GM12801 (cell line): ENCODE data around the gene LAMB1.

Experiments
- TF ChIP-seq, protein P1 (sequence below): IDR thresholded peaks from one replicate; pipeline ENCODE4 v1.5.1; 2011; ENCODE audit warnings: control low read depth; ENCODE audit not compliant: insufficient read length; ENCODE audit errors: extremely low read depth

The LAMB1 gene

DNA sequence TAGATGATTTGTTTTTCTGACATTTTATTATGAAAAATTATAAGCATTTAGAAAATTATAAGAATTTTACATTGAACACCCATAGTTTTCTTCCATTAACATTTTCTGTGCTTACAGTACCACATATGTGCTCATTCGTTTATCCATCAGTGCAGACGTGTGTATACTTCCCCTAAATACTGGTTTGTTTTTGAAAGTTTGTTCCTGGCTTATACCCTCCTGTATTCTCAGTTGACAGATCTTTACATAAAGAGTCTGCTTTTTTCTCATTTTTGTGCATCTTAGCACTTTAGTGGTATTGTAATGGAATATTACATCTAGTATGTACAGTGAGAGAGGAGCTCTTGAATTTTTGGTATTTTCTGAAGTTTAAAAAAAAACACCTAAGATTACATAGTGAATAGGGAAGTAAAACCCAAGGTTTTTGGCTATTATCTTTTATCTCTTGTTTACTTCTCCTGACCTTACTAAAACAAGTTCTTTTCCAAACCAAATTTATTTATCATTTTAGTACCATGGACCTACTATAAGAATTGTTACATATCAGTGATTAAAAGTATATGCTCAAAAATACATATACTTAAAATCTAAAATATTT lies 103.9 kb downstream of the LAMB1 start:
- TF ChIP-seq, protein P1, sequence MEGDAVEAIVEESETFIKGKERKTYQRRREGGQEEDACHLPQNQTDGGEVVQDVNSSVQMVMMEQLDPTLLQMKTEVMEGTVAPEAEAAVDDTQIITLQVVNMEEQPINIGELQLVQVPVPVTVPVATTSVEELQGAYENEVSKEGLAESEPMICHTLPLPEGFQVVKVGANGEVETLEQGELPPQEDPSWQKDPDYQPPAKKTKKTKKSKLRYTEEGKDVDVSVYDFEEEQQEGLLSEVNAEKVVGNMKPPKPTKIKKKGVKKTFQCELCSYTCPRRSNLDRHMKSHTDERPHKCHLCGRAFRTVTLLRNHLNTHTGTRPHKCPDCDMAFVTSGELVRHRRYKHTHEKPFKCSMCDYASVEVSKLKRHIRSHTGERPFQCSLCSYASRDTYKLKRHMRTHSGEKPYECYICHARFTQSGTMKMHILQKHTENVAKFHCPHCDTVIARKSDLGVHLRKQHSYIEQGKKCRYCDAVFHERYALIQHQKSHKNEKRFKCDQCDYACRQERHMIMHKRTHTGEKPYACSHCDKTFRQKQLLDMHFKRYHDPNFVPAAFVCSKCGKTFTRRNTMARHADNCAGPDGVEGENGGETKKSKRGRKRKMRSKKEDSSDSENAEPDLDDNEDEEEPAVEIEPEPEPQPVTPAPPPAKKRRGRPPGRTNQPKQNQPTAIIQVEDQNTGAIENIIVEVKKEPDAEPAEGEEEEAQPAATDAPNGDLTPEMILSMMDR, result no peak

DNA sequence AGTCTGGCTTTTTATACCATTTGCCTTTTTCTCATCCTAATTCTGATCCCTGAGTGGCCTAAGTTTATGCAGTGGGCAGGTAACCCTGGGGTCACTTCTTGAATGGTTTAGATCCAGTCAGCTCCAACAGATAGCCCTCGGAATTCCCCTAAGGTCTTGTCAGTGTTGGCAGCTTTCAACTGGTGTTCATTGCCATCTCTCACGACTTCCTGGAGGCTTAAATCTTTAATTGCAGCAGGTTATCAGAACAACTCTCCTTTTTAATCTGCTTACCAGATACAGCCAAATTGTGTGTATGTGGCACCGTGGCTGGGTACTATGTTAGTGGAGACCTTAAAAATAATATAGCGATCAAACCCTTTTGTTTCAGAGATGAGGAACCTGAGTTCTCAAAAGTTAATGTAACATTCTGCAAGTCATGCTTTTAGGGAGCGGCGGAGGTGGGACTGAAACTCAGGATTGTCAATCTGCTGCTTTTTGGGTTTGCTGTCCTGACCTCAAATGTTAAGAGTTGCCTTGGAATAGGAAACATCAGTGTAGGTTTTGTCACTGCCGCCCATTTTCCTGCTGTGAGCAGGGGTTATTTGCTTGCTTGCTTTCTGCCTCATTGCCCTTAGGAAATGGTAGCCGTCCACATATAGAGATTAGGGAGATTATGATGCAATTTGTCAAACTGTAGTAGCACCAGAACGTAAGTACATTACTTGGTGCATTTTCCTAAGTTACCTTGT lies 111.2 kb downstream of the LAMB1 start:
- TF ChIP-seq, protein P1, result no peak

DNA sequence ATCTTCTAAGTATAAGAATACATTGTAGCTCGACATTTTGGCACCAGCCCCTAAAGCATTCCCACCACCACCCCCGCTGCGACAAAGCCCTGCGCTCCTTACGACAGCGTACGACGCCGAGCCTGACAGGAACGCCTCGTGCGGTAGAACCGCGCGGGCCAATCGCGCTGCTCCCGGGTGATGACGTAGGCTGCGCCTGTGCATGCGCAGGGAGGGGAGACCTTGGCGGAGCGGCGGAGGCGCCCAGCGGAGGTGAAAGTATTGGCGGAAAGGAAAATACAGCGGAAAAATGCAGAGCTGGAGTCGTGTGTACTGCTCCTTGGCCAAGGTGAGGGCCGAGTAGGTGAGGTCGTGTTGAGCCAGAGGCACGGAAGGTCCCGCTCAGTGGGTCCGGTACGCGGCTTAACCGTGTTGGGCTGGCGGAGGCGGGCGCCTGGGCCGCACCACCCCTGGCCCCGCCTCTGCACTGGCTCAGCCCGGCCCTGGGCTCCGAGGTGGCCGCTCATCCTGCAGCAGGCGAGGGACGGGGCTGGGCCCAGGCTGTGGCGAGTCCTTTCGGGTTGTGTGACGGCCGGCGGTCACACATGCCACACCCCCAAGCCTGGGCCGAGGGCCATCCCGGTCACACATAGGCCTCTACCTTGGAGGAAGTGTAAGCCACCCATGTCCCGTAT lies 111.9 kb downstream of the LAMB1 start, which contains the start of gene DLD:
Gene DLD (plus strand): TSS at position 222 of the 674 bp plus-strand sequence. CDS start 68 bp downstream, at position 290.
- TF ChIP-seq, protein P1, result no peak

DNA sequence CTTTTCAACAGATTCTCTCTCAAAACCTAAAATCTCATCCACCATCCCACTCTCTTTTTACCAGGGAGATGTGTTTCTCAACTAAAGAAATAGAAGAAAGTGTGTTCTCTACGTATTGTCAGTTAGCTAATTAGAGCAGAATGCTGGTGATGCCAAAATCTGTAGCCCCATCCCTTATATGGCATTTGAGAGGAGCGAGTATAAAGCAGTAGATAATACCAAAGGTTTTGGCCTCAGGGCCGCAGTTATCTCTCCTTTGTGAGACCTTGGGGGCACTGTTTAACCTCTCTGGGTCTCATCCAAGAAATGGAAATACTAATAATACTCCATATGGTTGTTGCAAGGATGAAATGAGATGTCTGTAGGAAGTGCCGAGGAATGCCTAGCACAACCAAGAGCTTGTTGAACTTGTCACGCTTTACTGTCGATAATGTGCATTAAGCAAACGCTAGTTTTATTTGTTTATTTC lies 112.4 kb downstream of the LAMB1 start:
- TF ChIP-seq, protein P1, result no peak

DNA sequence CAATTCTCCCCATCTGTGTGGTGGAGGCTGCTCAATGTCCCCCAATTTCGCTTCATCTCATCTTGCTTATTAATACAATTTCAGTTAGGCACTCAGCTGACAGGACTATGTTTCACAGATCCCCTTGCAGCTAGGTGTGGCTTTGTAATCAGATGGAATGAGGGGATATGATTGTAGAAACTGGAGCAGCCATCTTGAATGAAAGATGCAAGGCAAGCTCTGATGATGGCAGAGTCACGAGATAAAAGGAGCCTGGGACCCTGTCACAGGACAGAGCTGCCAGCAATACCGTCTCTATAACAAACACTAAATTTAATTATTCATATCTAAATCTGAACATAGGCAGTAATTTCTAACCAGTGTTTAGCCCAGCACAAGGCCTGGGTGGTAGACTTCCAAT lies 113.0 kb downstream of the LAMB1 start:
- TF ChIP-seq, protein P1, result no peak

DNA sequence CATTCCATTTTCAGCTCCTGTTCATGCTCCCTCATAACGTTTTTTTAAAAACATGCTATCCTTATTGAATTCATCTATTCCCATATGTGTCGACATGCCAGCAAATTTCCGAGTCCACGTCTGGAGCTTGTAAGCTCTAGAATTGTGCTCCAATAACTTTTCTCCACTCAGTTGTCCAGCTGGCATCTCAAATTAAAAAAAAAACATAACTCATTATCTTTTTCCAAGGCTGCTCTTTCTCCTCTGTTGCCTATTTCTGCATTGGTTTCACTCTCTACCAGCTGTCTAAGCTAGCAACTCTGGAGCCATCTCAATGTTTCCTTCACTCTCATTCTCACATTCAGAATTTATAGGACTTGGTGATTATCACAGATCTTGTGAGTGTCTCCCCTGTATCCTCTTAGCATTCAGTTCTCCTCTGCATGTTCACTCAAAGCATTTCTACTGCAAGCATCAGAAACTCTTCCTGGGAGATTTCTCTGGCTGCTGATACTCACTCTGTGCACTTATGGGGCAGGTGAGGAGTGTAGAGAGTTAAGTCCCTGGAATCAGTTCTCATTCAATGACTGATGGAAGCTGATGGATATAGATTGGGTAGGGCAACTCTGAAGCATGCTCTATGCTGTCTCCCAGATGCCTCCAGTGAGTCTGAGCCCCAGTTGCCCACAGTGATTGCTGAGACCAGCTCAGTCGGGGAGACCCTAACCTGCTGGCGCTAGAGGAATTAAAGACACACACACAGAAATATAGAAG lies 118.7 kb downstream of the LAMB1 start:
- TF ChIP-seq, protein P1, result no peak

DNA sequence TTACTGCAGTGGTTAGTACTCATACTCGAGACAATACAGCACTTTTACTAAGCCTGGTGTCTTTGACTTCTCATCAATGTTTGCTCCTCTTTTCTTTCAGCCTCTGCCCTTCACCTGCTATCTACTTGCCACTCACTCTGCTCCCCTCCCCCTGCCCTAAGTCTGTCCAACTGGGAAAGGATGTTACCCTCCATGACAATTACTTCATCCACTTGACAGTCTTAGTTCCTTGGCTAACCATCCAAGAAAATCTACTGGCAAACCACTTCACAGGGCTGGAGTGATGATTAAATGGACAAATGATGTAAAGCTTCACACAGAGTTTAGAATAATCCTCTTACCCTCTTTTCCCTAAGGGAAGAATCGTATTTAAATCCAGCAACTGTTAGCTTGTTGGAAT lies 120.2 kb downstream of the LAMB1 start:
- TF ChIP-seq, protein P1, result no peak
